CD14-positive monocyte (primary cell): ENCODE measurements around the gene GPATCH4. TPM values are rescaled to one million over a fixed set of nuclear protein-coding genes. Genes with fewer than 3 reads are reported as not detected.
A peak's percentile ranks its signal among the peaks of the same experiment; 100 is the strongest.

Experiments used
- DNase-seq, 3 donors: peaks; one replicate each; pipeline ENCODE4 v3.0.0-alpha.2; 2011 to 2022
- H2AFZ ChIP-seq: 2 replicates; pipeline ENCODE4 v1.6.0; 2012; ENCODE audit warnings: mild to moderate bottlenecking, low read depth, low read length, inconsistent platforms; ENCODE audit not compliant: insufficient read depth, poor library complexity, severe bottlenecking
- H3K27ac ChIP-seq, 2 donors: 1 replicate in 1 of 2; 2 replicates in 1 of 2; pipeline ENCODE4 v1.5.1; 2012 to 2013; ENCODE audit warnings: low read length in 2 of 2, control low read depth in 1 of 2, inconsistent platforms in 1 of 2, low read depth in 1 of 2, mild to moderate bottlenecking in 1 of 2
- H3K27me3 ChIP-seq, 2 donors: one replicate each; pipeline versions ENCODE4 v1.6.0 to v1.6.1; 2011 to 2013; ENCODE audit warnings: low read length in 2 of 2; ENCODE audit not compliant: control insufficient read depth in 2 of 2, insufficient read depth in 2 of 2
- H3K36me3 ChIP-seq, 2 donors: replicated peaks in 1 of 2; 1 replicate in 1 of 2; 2 replicates in 1 of 2; pipeline versions ENCODE4 v1.5.1 to v1.6.1; 2012 to 2013; ENCODE audit warnings: low read length in 2 of 2, control low read depth in 1 of 2, inconsistent platforms in 1 of 2, mild to moderate bottlenecking in 1 of 2; ENCODE audit not compliant: insufficient read depth in 2 of 2, control insufficient read depth in 1 of 2
- H3K4me1 ChIP-seq, 2 donors: 1 replicate in 1 of 2; 2 replicates in 1 of 2; pipeline versions ENCODE4 v1.5.1 to v1.6.1; 2012 to 2013; ENCODE audit warnings: low read length in 2 of 2, control low read depth in 1 of 2, inconsistent platforms in 1 of 2, mild to moderate bottlenecking in 1 of 2, moderate library complexity in 1 of 2; ENCODE audit not compliant: insufficient read depth in 2 of 2, control insufficient read depth in 1 of 2
- H3K4me2 ChIP-seq: replicated peaks from 2 replicates; pipeline ENCODE3; 2012; ENCODE audit warnings: low read length, moderate library complexity, mild to moderate bottlenecking; ENCODE audit not compliant: poor library complexity, severe bottlenecking; ENCODE audit errors: extremely low read depth
- H3K4me3 ChIP-seq, 3 experiments: fragments of 200-600 bp in 1 of 3; sonication (generic) in 1 of 3; replicated peaks in 1 of 3; 1 replicate in 2 of 3; 2 replicates in 1 of 3; pipeline ENCODE4 v1.5.1; 2011 to 2013; ENCODE audit warnings: low read length in 3 of 3, mild to moderate bottlenecking in 3 of 3, control low read depth in 2 of 3, low read depth in 2 of 3, inconsistent platforms in 1 of 3, moderate library complexity in 1 of 3
- H3K79me2 ChIP-seq: 2 replicates; pipeline ENCODE4 v1.6.0; 2012; ENCODE audit warnings: mild to moderate bottlenecking, control low read depth, inconsistent platforms, low read length, moderate library complexity; ENCODE audit not compliant: insufficient read depth
- H3K9ac ChIP-seq: 2 replicates; pipeline ENCODE4 v1.6.0; 2017; ENCODE audit warnings: low read length, mild to moderate bottlenecking; ENCODE audit not compliant: insufficient read depth, poor library complexity, severe bottlenecking
- H3K9me3 ChIP-seq, 2 donors: replicated peaks in 1 of 2; 1 replicate in 1 of 2; 2 replicates in 1 of 2; pipeline versions ENCODE4 v1.5.1 to v1.6.1; 2012 to 2013; ENCODE audit warnings: low read length in 2 of 2, control low read depth in 1 of 2; ENCODE audit not compliant: control insufficient read depth in 1 of 2, insufficient read depth in 1 of 2
- H4K20me1 ChIP-seq: 2 replicates; pipeline ENCODE4 v1.6.0; 2012; ENCODE audit warnings: mild to moderate bottlenecking, low read length, control low read depth, moderate library complexity; ENCODE audit not compliant: insufficient read depth
- H3K27ac Mint-ChIP-seq, 7 donors: one replicate each; pipeline ENCODE4 v1.8.0; 2020; ENCODE audit warnings: mild to moderate bottlenecking in 7 of 7, mixed read lengths in 7 of 7, moderate library complexity in 6 of 7, inconsistent platforms in 2 of 7
- H3K27me3 Mint-ChIP-seq, 3 donors: one replicate each; pipeline ENCODE4 v1.8.0; 2021 to 2022; ENCODE audit warnings: low read depth in 3 of 3, mild to moderate bottlenecking in 3 of 3, mixed read lengths in 3 of 3, moderate library complexity in 3 of 3, inconsistent platforms in 1 of 3
- H3K36me3 Mint-ChIP-seq, 2 donors: one replicate each; pipeline ENCODE4 v1.8.0; 2020; ENCODE audit warnings: mixed read lengths in 2 of 2, inconsistent platforms in 1 of 2, mild to moderate bottlenecking in 1 of 2
- H3K4me1 Mint-ChIP-seq: one replicate; pipeline ENCODE4 v1.8.0; 2020; ENCODE audit warnings: mild to moderate bottlenecking, mixed read lengths
- H3K4me3 Mint-ChIP-seq, 2 donors: one replicate each; pipeline ENCODE4 v1.8.0; 2020; ENCODE audit warnings: mild to moderate bottlenecking in 2 of 2, mixed read lengths in 2 of 2, moderate library complexity in 1 of 2
- H3K9me3 Mint-ChIP-seq, 7 donors: one replicate each; pipeline ENCODE4 v1.8.0; 2020 to 2022; ENCODE audit warnings: mixed read lengths in 7 of 7, mild to moderate bottlenecking in 6 of 7, moderate library complexity in 6 of 7, inconsistent platforms in 2 of 7
- CTCF ChIP-seq: fragments of 200-600 bp; IDR thresholded peaks from one replicate; pipeline ENCODE4 v1.8.0; 2022; ENCODE audit warnings: antibody characterized with exemption, mild to moderate bottlenecking
- WGBS: methylation state at CpG from one replicate; pipeline ENCODE4 v1.1.5; 2013; ENCODE audit warnings: missing lambda C conversion rate; ENCODE audit not compliant: insufficient coverage; 5-methylcytosine and 5-hydroxymethylcytosine counted together
- intact Hi-C, 2 donors: fragments of 100-400 bp; cut with micrococcal nuclease; formaldehyde crosslinking; loops; one replicate each; pipeline versions ENCODE4 v1.15.0 to v1.15.1; 2023
- polyA plus RNA-seq, 3 donors: library from polyadenylated mRNA; depleted of rRNA in 1 of 3; unstranded in 2 of 3; stranded (reverse) in 1 of 3; fragments of 300-500 nt in 2 of 3; fragments of >200 nt in 1 of 3; fragmentation: Illumina TruSeq in 2 of 3; gene quantifications; 1 replicate in 2 of 3; 2 replicates in 1 of 3; pipeline ENCODE4 v1.2.3, GENCODE V29; 2012 to 2021

Gene GPATCH4
- polyA plus RNA-seq, 3 donors: 2.6 to 5.3 (median 4.9) TPM

GRCh38 chr1:156639601-156640101 is 38.4 kb upstream of the GPATCH4 start:
- Mint-ChIP-seq H3K4me3 (peak overlapping the region in 1 of 2 donors; percentile 80), H3K27me3 (peaks cover 70 to 89% (median 73%) of the 10 kb centered on the region in 3 donors), H3K27ac (no peak overlapping the region), H3K9me3 (peaks cover 0 to 10% (median 3%) of the 10 kb centered on the region in 7 donors), H3K4me1 (peaks cover 9% of the 10 kb centered on the region), H3K36me3 (peaks cover 3 to 4% of the 10 kb centered on the region in 2 donors)
- H3K4me2 ChIP-seq: no peak overlapping the region
- H4K20me1 ChIP-seq: no peaks in the 10 kb centered on the region
- H2AFZ ChIP-seq: no peak overlapping the region
- 27% methylated on average over 5 of the region's 6 CpGs for WGBS
- no peak overlapping the region for H3K27ac ChIP-seq
- no peak for DNase-seq
- H3K4me1 ChIP-seq: peaks cover 0 to 4% of the 10 kb centered on the region in 2 donors
- no peak for TF ChIP-seq CTCF
- H3K79me2 ChIP-seq: no peaks in the 10 kb centered on the region
- no peak overlapping the region for H3K9ac ChIP-seq
- peaks cover 0 to 26% of the 10 kb centered on the region in 2 donors for H3K9me3 ChIP-seq
- no peaks in the 10 kb centered on the region for H3K36me3 ChIP-seq
- H3K4me3 ChIP-seq: no peak overlapping the region
- H3K27me3 ChIP-seq: peaks cover 43 to 85% of the 10 kb centered on the region in 2 donors
- intact Hi-C loops: no loop called here

GRCh38 chr1:156638189-156638985 is 37.1 kb upstream of the GPATCH4 start:
- H3K27ac ChIP-seq: no peak overlapping the region
- no peak overlapping the region for H3K9ac ChIP-seq
- intact Hi-C loops: no loop called here
- H3K4me3 ChIP-seq: no peak overlapping the region
- peaks cover 0 to 25% of the 10 kb centered on the region in 2 donors for H3K9me3 ChIP-seq
- H3K4me2 ChIP-seq: no peak overlapping the region
- H3K27me3 Mint-ChIP-seq: peaks cover 63 to 82% (median 67%) of the 10 kb centered on the region in 3 donors
- no peaks in the 10 kb centered on the region for H4K20me1 ChIP-seq
- no peak overlapping the region for H2AFZ ChIP-seq
- peaks cover 3 to 4% of the 10 kb centered on the region in 2 donors for H3K36me3 Mint-ChIP-seq
- TF ChIP-seq CTCF: no peak
- H3K4me1 ChIP-seq: no peaks in the 10 kb centered on the region
- H3K27ac Mint-ChIP-seq: no peak overlapping the region
- H3K36me3 ChIP-seq: no peaks in the 10 kb centered on the region
- whole genome bisulfite sequencing: 81% methylated on average over 3 of the region's 8 CpGs
- H3K79me2 ChIP-seq: no peaks in the 10 kb centered on the region
- peaks cover 40 to 81% of the 10 kb centered on the region in 2 donors for H3K27me3 ChIP-seq
- peak overlapping the region in 1 of 2 donors; percentile 17 for H3K4me3 Mint-ChIP-seq
- H3K9me3 Mint-ChIP-seq: peaks cover 0 to 10% (median 3%) of the 10 kb centered on the region in 7 donors
- no peak for DNase-seq
- peaks cover 4% of the 10 kb centered on the region for H3K4me1 Mint-ChIP-seq
